Endothelial cell of umbilical vein (primary cell): Measurements from ENCODE around the gene PRH1. TPM values are rescaled to one million over a fixed set of nuclear protein-coding genes. Genes with fewer than 3 reads are reported as not detected.

Experiments used
- BruUV-seq: library from RNA; stranded (reverse); fragments of 400-500 nt; replicated peaks from 2 replicates; lab custom pipeline; 2021; lab: Mats Ljungman, UMichigan
- CTCF ChIA-PET: fragments of 300-600, 350-600 bp; sonication (Branson Sonifier 250); formaldehyde crosslinking; loops from one replicate; lab custom pipeline; 2021; ENCODE audit warnings: antibody characterized with exemption, inconsistent platforms; lab: Charles Lee
- POLR2A ChIA-PET: fragments of 300-600, 350-600 bp; sonication (Branson Sonifier 250); formaldehyde crosslinking; loops from one replicate; lab custom pipeline; 2021; ENCODE audit warnings: antibody characterized with exemption, inconsistent platforms; lab: Charles Lee
- DNase-seq: peaks from one replicate; pipeline ENCODE4 v3.0.0-alpha.2; 2011; ENCODE audit warnings: low read depth, low spot score
- FAIRE-seq: peaks from 2 replicates; lab custom pipeline; 2011; peaks lifted over from hg19 to GRCh38; lab: Jason Lieb, UNC
- H2AFZ ChIP-seq: 2 replicates; pipeline ENCODE4 v1.6.0; 2012; ENCODE audit warnings: low read depth, low read length, control low read depth, inconsistent platforms
- H3K27ac ChIP-seq: 2 replicates; pipeline ENCODE4 v1.5.1; 2011; ENCODE audit warnings: low read depth, mild to moderate bottlenecking, control low read depth, low read length, moderate library complexity; ENCODE audit not compliant: insufficient read depth
- H3K27me3 ChIP-seq, 2 experiments: 2 replicates each; pipeline versions ENCODE4 v1.6.0 to v1.6.1; 2011; ENCODE audit warnings: low read length in 2 of 2, mixed read lengths in 1 of 2; ENCODE audit not compliant: control insufficient read depth in 2 of 2, insufficient read depth in 2 of 2
- H3K36me3 ChIP-seq, 2 experiments: 2 replicates in 1 of 2; 3 replicates in 1 of 2; pipeline ENCODE4 v1.5.1; 2011; ENCODE audit warnings: low read length in 2 of 2, mild to moderate bottlenecking in 1 of 2, moderate library complexity in 1 of 2; ENCODE audit not compliant: control insufficient read depth in 2 of 2, insufficient read depth in 2 of 2; ENCODE audit errors: extremely low read depth in 1 of 2
- H3K4me1 ChIP-seq: 3 replicates; pipeline ENCODE4 v1.5.1; 2011; ENCODE audit warnings: mild to moderate bottlenecking, low read length; ENCODE audit not compliant: control insufficient read depth, insufficient read depth; ENCODE audit errors: extremely low read depth
- H3K4me2 ChIP-seq: 2 replicates; pipeline ENCODE4 v1.6.1; 2011; ENCODE audit warnings: low read length, control low read depth, mixed read lengths; ENCODE audit not compliant: insufficient read depth
- H3K4me3 ChIP-seq, 3 experiments: fragments of 200-600 bp in 1 of 3; sonication (generic), shearing (Covaris generic) in 1 of 3; replicated peaks in 1 of 3; 2 replicates each; pipeline ENCODE4 v1.5.1; 2011 to 2016; ENCODE audit warnings: control low read depth in 3 of 3, low read length in 3 of 3, mild to moderate bottlenecking in 2 of 3, inconsistent platforms in 1 of 3, low read depth in 1 of 3, moderate library complexity in 1 of 3; ENCODE audit not compliant: insufficient read depth in 1 of 3
- H3K79me2 ChIP-seq: 2 replicates; pipeline ENCODE4 v1.6.0; 2012; ENCODE audit warnings: low read length, inconsistent platforms; ENCODE audit not compliant: control insufficient read depth, insufficient read depth
- H3K9ac ChIP-seq: replicated peaks from 2 replicates; pipeline ENCODE3; 2011; ENCODE audit warnings: low read length, control low read depth; ENCODE audit not compliant: insufficient read depth; ENCODE audit errors: extremely low read depth
- H3K9me1 ChIP-seq: replicated peaks from 3 replicates; pipeline ENCODE4 v1.6.0; 2011; ENCODE audit warnings: mild to moderate bottlenecking, low read length; ENCODE audit not compliant: control insufficient read depth, insufficient read depth; ENCODE audit errors: extremely low read depth
- H3K9me3 ChIP-seq: replicated peaks from 2 replicates; pipeline ENCODE4 v1.5.1; 2012; ENCODE audit warnings: low read length, inconsistent platforms; ENCODE audit not compliant: control insufficient read depth, insufficient read depth
- H4K20me1 ChIP-seq: replicated peaks from 2 replicates; pipeline ENCODE3; 2011; ENCODE audit warnings: mild to moderate bottlenecking, low read length; ENCODE audit not compliant: control insufficient read depth, insufficient read depth; ENCODE audit errors: extremely low read depth
- CTCF ChIP-seq, 2 donors: IDR thresholded peaks; 1 replicate in 1 of 2; 2 replicates in 1 of 2; pipeline ENCODE4 v1.5.1; 2011; ENCODE audit warnings: low read length in 2 of 2, mild to moderate bottlenecking in 2 of 2, moderate library complexity in 2 of 2, control low read depth in 1 of 2, inconsistent platforms in 1 of 2, low read depth in 1 of 2; ENCODE audit not compliant: insufficient read depth in 1 of 2; ENCODE audit errors: extremely low read depth in 1 of 2
- EZH2 ChIP-seq: IDR thresholded peaks from 2 replicates; pipeline ENCODE4 v1.6.1; 2012; ENCODE audit warnings: borderline replicate concordance, low read depth, mild to moderate bottlenecking, moderate library complexity, low read length, inconsistent platforms; ENCODE audit not compliant: severe bottlenecking
- FOS ChIP-seq: IDR thresholded peaks from 2 replicates; pipeline ENCODE4 v1.6.1; 2011; ENCODE audit warnings: mild to moderate bottlenecking, low read length, moderate library complexity, borderline replicate concordance; ENCODE audit not compliant: insufficient read depth
- GATA2 ChIP-seq: IDR thresholded peaks from 2 replicates; pipeline ENCODE4 v1.7.0; 2011; ENCODE audit warnings: low read depth, mild to moderate bottlenecking, moderate library complexity, mixed read lengths, low read length; ENCODE audit not compliant: insufficient read length, insufficient read depth
- JUN ChIP-seq: IDR thresholded peaks from 2 replicates; pipeline ENCODE4 v1.6.1; 2011; ENCODE audit warnings: borderline replicate concordance, low read depth; ENCODE audit not compliant: insufficient read length, insufficient read depth
- MAX ChIP-seq: IDR thresholded peaks from 2 replicates; pipeline ENCODE4 v1.6.1; 2011; ENCODE audit not compliant: insufficient read depth, insufficient read length
- MYC ChIP-seq: IDR thresholded peaks from one replicate; pipeline ENCODE4 v1.6.1; 2011; ENCODE audit warnings: mild to moderate bottlenecking, low read depth, low read length
- POLR2A ChIP-seq: IDR thresholded peaks from 2 replicates; pipeline ENCODE4 v1.6.1; 2012; ENCODE audit warnings: low read depth, mild to moderate bottlenecking, control low read depth, low read length
- POLR2AphosphoS5 ChIP-seq: IDR thresholded peaks from 2 replicates; pipeline ENCODE4 v1.6.1; 2012; ENCODE audit warnings: low read depth, mild to moderate bottlenecking, control low read depth, low read length, moderate library complexity; ENCODE audit not compliant: insufficient read depth
- dilution Hi-C: fragments of 300-500 bp; cut with MboI; formaldehyde crosslinking; loops from one replicate; pipeline ENCODE4 v1.15.0; 2019; ENCODE audit warnings: low sequenced_read_pairs; ENCODE audit not compliant: extremely low pct_ligation_motif_present
- intact Hi-C: fragments of 100-400 bp; cut with micrococcal nuclease; formaldehyde crosslinking; loops from one replicate; pipeline ENCODE4 v1.10.0; 2022
- polyA plus RNA-seq, 4 experiments: library from polyadenylated mRNA; depleted of rRNA in 3 of 4; stranded (reverse) in 3 of 4; unstranded in 1 of 4; fragments of >200 nt; gene quantifications; 2 replicates each; pipeline versions ENCODE4 v1.2.1 to v1.2.3, GENCODE V29; 2011 to 2012; ENCODE audit warnings: missing spikeins in 1 of 4
- total RNA-seq: library from RNA; stranded (reverse); gene quantifications from 2 replicates; pipeline ENCODE4 v1.2.3, GENCODE V29; 2021

The PRH1 gene
- total and polyA plus RNA-seq, 2 donors (not counting 3 experiments of a cell fraction or from before 2014, with no cell fraction given) = 2.3 to 16.2 TPM

GRCh38 chr12:10909462-10909861 lies 25.4 kb upstream of the PRH1 start, which contains the start of gene TAS2R13:
Gene TAS2R13, minus strand, starts transcription at chr12:10909562. Its CDS starts 264 bp downstream, at chr12:10909298.
- H3K27me3 ChIP-seq = no peaks in the 10 kb centered on the region
- no peaks in the 10 kb centered on the region for H3K9me3 ChIP-seq
- no peaks in the 10 kb centered on the region for H3K4me1 ChIP-seq
- DNase-seq (no peak), FAIRE-seq (no peak)
- no peak within 1 kb of the TSS for H2AFZ ChIP-seq
- intact Hi-C loops (no loop called here), dilution Hi-C loops (no loop called here)
- POLR2A ChIA-PET = no interaction called here
- no peak for TF ChIP-seq MYC
- no peak for TF ChIP-seq FOS
- no peak for TF ChIP-seq MAX
- TF ChIP-seq POLR2A = no peak
- TF ChIP-seq CTCF (IDR thresholded peaks at IDR 0.05; ENCODE audit: extremely low read depth in 1 of 2, insufficient read depth in 1 of 2, low read depth in 1 of 2, low read length in 2 of 2) = no peak
- TF ChIP-seq EZH2 = no peak
- TF ChIP-seq POLR2AphosphoS5 = no peak
- TF ChIP-seq GATA2 = no peak
- TF ChIP-seq JUN = no peak
- no peaks in the 10 kb centered on the region for H3K36me3 ChIP-seq
- H4K20me1 ChIP-seq = no peaks in the 10 kb centered on the region
- H3K4me3 ChIP-seq = no peak within 1 kb of the TSS
- H3K27ac ChIP-seq = no peak within 1 kb of the TSS
- CTCF ChIA-PET = no interaction called here
- BruUV-seq = no TSS peak
- no peak within 1 kb of the TSS for H3K4me2 ChIP-seq
- no peaks in the 10 kb centered on the region for H3K79me2 ChIP-seq
- no peak within 1 kb of the TSS for H3K9ac ChIP-seq
- no peaks in the 10 kb centered on the region for H3K9me1 ChIP-seq
